Calu3 (cell line): Measurements from ENCODE around the gene CASS4. TPM values are rescaled to one million over a fixed set of nuclear protein-coding genes. Genes with fewer than 3 reads are reported as not detected.
"Not testable (repeated sequence)": the region's sequence is repeated elsewhere in the genome, so short reads cannot be mapped to it uniquely, and the experiment has no call there.

Experiments used
- BruUV-seq: library from RNA; stranded (reverse); fragments of 400-500 nt; replicated peaks from 2 replicates; lab custom pipeline; 2021; lab: Mats Ljungman, UMichigan
- CTCF ChIA-PET: fragments of 300-600 bp; sonication (Branson Sonifier 250); formaldehyde crosslinking; loops from one replicate; lab custom pipeline; 2022; ENCODE audit warnings: antibody characterized with exemption; lab: Charles Lee
- DNase-seq: peaks from one replicate; pipeline ENCODE4 v3.0.0; 2022
- H3K27ac Mint-ChIP-seq: one replicate; pipeline ENCODE4 v1.8.0; 2022; ENCODE audit warnings: mixed read lengths; ENCODE audit not compliant: unreplicated experiment
- H3K27me3 Mint-ChIP-seq: one replicate; pipeline ENCODE4 v1.8.0; 2022; ENCODE audit warnings: mixed read lengths; ENCODE audit not compliant: unreplicated experiment
- H3K36me3 Mint-ChIP-seq: one replicate; pipeline ENCODE4 v1.8.0; 2022; ENCODE audit warnings: mild to moderate bottlenecking, moderate library complexity, mixed read lengths; ENCODE audit not compliant: insufficient read depth, unreplicated experiment
- H3K4me1 Mint-ChIP-seq: one replicate; pipeline ENCODE4 v1.8.0; 2022; ENCODE audit warnings: mild to moderate bottlenecking, low read depth, mixed read lengths; ENCODE audit not compliant: unreplicated experiment
- H3K4me3 Mint-ChIP-seq: one replicate; pipeline ENCODE4 v1.8.0; 2022; ENCODE audit warnings: mild to moderate bottlenecking, low read depth, moderate library complexity, mixed read lengths; ENCODE audit not compliant: unreplicated experiment
- H3K9me3 Mint-ChIP-seq: one replicate; pipeline ENCODE4 v1.8.0; 2022; ENCODE audit warnings: low read depth, mixed read lengths; ENCODE audit not compliant: unreplicated experiment
- intact Hi-C: fragments of 100-400 bp; cut with micrococcal nuclease; formaldehyde crosslinking; loops from one replicate; pipeline ENCODE4 v1.10.0; 2022; ENCODE audit not compliant: unreplicated experiment
- total RNA-seq: library from RNA; stranded (reverse); gene quantifications from 2 replicates; pipeline ENCODE4 v1.2.3, GENCODE V29; 2022
- TF ChIP-seq, protein P1 (sequence below): fragments of 200-600 bp; IDR thresholded peaks from one replicate; pipeline ENCODE4 v1.8.0; 2022; ENCODE audit warnings: antibody characterized with exemption; ENCODE audit not compliant: unreplicated experiment

Gene CASS4
- total RNA-seq, 1 experiment from 2014 or later = 0.24 TPM

GRCh38 chr20:56409956-56410355, 2.1 kb upstream of the CASS4 start:
- no peaks in the 10 kb centered on the region for H3K4me1 Mint-ChIP-seq
- H3K4me3 Mint-ChIP-seq = no peak overlapping the region
- H3K27me3 Mint-ChIP-seq = no peaks in the 10 kb centered on the region
- no TSS peak for BruUV-seq
- no peak overlapping the region for H3K27ac Mint-ChIP-seq
- H3K9me3 Mint-ChIP-seq = no peaks in the 10 kb centered on the region
- DNase-seq = no peak
- peaks cover 31% of the 10 kb centered on the region for H3K36me3 Mint-ChIP-seq
- intact Hi-C loops = no loop called here
- TF ChIP-seq, protein P1, sequence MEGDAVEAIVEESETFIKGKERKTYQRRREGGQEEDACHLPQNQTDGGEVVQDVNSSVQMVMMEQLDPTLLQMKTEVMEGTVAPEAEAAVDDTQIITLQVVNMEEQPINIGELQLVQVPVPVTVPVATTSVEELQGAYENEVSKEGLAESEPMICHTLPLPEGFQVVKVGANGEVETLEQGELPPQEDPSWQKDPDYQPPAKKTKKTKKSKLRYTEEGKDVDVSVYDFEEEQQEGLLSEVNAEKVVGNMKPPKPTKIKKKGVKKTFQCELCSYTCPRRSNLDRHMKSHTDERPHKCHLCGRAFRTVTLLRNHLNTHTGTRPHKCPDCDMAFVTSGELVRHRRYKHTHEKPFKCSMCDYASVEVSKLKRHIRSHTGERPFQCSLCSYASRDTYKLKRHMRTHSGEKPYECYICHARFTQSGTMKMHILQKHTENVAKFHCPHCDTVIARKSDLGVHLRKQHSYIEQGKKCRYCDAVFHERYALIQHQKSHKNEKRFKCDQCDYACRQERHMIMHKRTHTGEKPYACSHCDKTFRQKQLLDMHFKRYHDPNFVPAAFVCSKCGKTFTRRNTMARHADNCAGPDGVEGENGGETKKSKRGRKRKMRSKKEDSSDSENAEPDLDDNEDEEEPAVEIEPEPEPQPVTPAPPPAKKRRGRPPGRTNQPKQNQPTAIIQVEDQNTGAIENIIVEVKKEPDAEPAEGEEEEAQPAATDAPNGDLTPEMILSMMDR = no peak
- CTCF ChIA-PET = interaction anchor here (0.6 kb wide), 1 partner anchor 8 kb away, joined by 3 read pairs; no protein-coding TSS in a partner anchor

GRCh38 chr20:56411287-56411686, 773 bp upstream of the CASS4 start:
- H3K4me1 Mint-ChIP-seq, H3K27me3 Mint-ChIP-seq, DNase-seq, CTCF ChIA-PET, BruUV-seq, intact Hi-C loops, H3K9me3 Mint-ChIP-seq, H3K4me3 Mint-ChIP-seq: not testable (repeated sequence)
- Mint-ChIP-seq H3K27ac (peak overlapping the region; percentile 31), H3K36me3 (peaks cover 20% of the 10 kb centered on the region)

GRCh38 chr20:56412473-56412790, 372 bp downstream of the CASS4 start:
- intact Hi-C loops = no loop called here
- CTCF ChIA-PET = no interaction called here
- TF ChIP-seq, protein P1 = no peak
- BruUV-seq = no TSS peak
- H3K4me3 Mint-ChIP-seq = no peak overlapping the region
- H3K27me3 Mint-ChIP-seq = no peaks in the 10 kb centered on the region
- no peak for DNase-seq
- H3K36me3 Mint-ChIP-seq = peaks cover 9% of the 10 kb centered on the region
- no peaks in the 10 kb centered on the region for H3K4me1 Mint-ChIP-seq
- no peak overlapping the region for H3K27ac Mint-ChIP-seq
- H3K9me3 Mint-ChIP-seq = no peaks in the 10 kb centered on the region

- Mint-ChIP-seq H3K36me3 (peaks cover 7% of the 10 kb centered on the region), H3K9me3 (no peaks in the 10 kb centered on the region), H3K27ac (no peak overlapping the region), H3K4me1 (no peaks in the 10 kb centered on the region), H3K27me3 (no peaks in the 10 kb centered on the region), H3K4me3 (no peak overlapping the region)
- intact Hi-C loops = no loop called here
- CTCF ChIA-PET = no interaction called here
- BruUV-seq = no TSS peak
- DNase-seq = no peak
- TF ChIP-seq, protein P1 = no peak
Observed at GRCh38 chr20:56412949-56413348, 889 bp downstream of the CASS4 start.

DNA sequence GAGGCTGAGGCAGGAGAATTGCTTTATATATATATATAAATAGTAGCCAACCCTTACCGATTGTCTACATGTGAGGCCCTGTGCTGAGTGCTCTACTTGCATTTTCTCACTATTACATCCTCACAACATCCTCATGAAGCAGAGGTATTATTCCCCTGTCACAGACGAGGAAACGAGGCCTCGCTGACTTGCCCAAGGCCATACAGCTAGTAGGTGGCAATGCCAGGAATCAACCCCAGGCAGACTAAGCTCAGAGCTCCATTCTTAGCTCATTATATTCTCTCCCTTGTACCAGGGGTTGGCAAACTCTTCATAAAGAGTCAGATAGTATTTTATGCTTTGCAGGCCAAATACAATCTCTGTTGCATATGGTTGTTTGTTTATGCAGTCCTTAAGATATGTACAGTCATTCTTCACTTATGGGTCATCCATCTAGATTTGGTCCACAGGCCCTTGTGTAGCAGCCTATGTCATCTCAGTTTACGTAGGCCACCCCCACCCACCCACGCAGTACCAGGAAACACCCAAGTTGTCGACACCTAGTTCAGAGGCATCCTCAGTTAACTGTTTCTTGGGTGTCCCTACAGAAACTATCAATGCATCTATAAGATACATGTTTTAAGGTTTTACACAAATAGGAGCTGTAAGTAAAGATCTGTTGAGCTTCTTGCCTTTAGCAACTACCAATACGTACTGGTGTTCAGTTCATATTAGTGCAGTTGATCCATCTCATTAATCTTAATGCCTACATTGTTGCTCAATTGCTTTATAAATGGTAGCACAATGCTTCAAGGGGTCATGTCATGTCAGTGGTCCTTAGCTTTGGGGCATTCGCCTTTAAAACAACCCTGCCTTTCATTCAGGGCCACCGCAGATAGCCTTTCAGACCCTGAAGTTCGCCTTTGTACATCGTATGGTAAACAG, 3.0 kb downstream of the CASS4 start:
- Mint-ChIP-seq H3K4me3 (no peak overlapping the region), H3K27ac (no peak overlapping the region), H3K36me3 (no peaks in the 10 kb centered on the region), H3K9me3 (no peaks in the 10 kb centered on the region), H3K27me3 (no peaks in the 10 kb centered on the region), H3K4me1 (no peaks in the 10 kb centered on the region)
- intact Hi-C loops = no loop called here
- CTCF ChIA-PET = interaction anchor here (0.6 kb wide), 1 partner anchor 743 kb away, joined by 3 read pairs; no protein-coding TSS in a partner anchor
- TF ChIP-seq, protein P1 = no peak
- BruUV-seq = no TSS peak
- DNase-seq = no peak
